Endothelial cell of umbilical vein (primary cell): ENCODE measurements around the gene CALN1. TPM values are rescaled to one million over a fixed set of nuclear protein-coding genes. Genes with fewer than 3 reads are reported as not detected.

Source experiments
- BruUV-seq: library from RNA; stranded (reverse); fragments of 400-500 nt; replicated peaks from 2 replicates; lab custom pipeline; 2021; lab: Mats Ljungman, UMichigan
- CTCF ChIA-PET: fragments of 300-600, 350-600 bp; sonication (Branson Sonifier 250); formaldehyde crosslinking; loops from one replicate; lab custom pipeline; 2021; ENCODE audit warnings: antibody characterized with exemption, inconsistent platforms; lab: Charles Lee
- POLR2A ChIA-PET: fragments of 300-600, 350-600 bp; sonication (Branson Sonifier 250); formaldehyde crosslinking; loops from one replicate; lab custom pipeline; 2021; ENCODE audit warnings: antibody characterized with exemption, inconsistent platforms; lab: Charles Lee
- DNase-seq: peaks from one replicate; pipeline ENCODE4 v3.0.0-alpha.2; 2011; ENCODE audit warnings: low read depth, low spot score
- FAIRE-seq: peaks from 2 replicates; lab custom pipeline; 2011; peaks lifted over from hg19 to GRCh38; lab: Jason Lieb, UNC
- H2AFZ ChIP-seq: 2 replicates; pipeline ENCODE4 v1.6.0; 2012; ENCODE audit warnings: low read depth, low read length, control low read depth, inconsistent platforms
- H3K27ac ChIP-seq: 2 replicates; pipeline ENCODE4 v1.5.1; 2011; ENCODE audit warnings: low read depth, mild to moderate bottlenecking, control low read depth, low read length, moderate library complexity; ENCODE audit not compliant: insufficient read depth
- H3K27me3 ChIP-seq, 2 experiments: 2 replicates each; pipeline versions ENCODE4 v1.6.0 to v1.6.1; 2011; ENCODE audit warnings: low read length in 2 of 2, mixed read lengths in 1 of 2; ENCODE audit not compliant: control insufficient read depth in 2 of 2, insufficient read depth in 2 of 2
- H3K36me3 ChIP-seq, 2 experiments: 2 replicates in 1 of 2; 3 replicates in 1 of 2; pipeline ENCODE4 v1.5.1; 2011; ENCODE audit warnings: low read length in 2 of 2, mild to moderate bottlenecking in 1 of 2, moderate library complexity in 1 of 2; ENCODE audit not compliant: control insufficient read depth in 2 of 2, insufficient read depth in 2 of 2; ENCODE audit errors: extremely low read depth in 1 of 2
- H3K4me1 ChIP-seq: 3 replicates; pipeline ENCODE4 v1.5.1; 2011; ENCODE audit warnings: mild to moderate bottlenecking, low read length; ENCODE audit not compliant: control insufficient read depth, insufficient read depth; ENCODE audit errors: extremely low read depth
- H3K4me2 ChIP-seq: 2 replicates; pipeline ENCODE4 v1.6.1; 2011; ENCODE audit warnings: low read length, control low read depth, mixed read lengths; ENCODE audit not compliant: insufficient read depth
- H3K4me3 ChIP-seq, 3 experiments: fragments of 200-600 bp in 1 of 3; sonication (generic), shearing (Covaris generic) in 1 of 3; replicated peaks in 1 of 3; 2 replicates each; pipeline ENCODE4 v1.5.1; 2011 to 2016; ENCODE audit warnings: control low read depth in 3 of 3, low read length in 3 of 3, mild to moderate bottlenecking in 2 of 3, inconsistent platforms in 1 of 3, low read depth in 1 of 3, moderate library complexity in 1 of 3; ENCODE audit not compliant: insufficient read depth in 1 of 3
- H3K79me2 ChIP-seq: 2 replicates; pipeline ENCODE4 v1.6.0; 2012; ENCODE audit warnings: low read length, inconsistent platforms; ENCODE audit not compliant: control insufficient read depth, insufficient read depth
- H3K9ac ChIP-seq: replicated peaks from 2 replicates; pipeline ENCODE3; 2011; ENCODE audit warnings: low read length, control low read depth; ENCODE audit not compliant: insufficient read depth; ENCODE audit errors: extremely low read depth
- H3K9me1 ChIP-seq: replicated peaks from 3 replicates; pipeline ENCODE4 v1.6.0; 2011; ENCODE audit warnings: mild to moderate bottlenecking, low read length; ENCODE audit not compliant: control insufficient read depth, insufficient read depth; ENCODE audit errors: extremely low read depth
- H3K9me3 ChIP-seq: replicated peaks from 2 replicates; pipeline ENCODE4 v1.5.1; 2012; ENCODE audit warnings: low read length, inconsistent platforms; ENCODE audit not compliant: control insufficient read depth, insufficient read depth
- H4K20me1 ChIP-seq: replicated peaks from 2 replicates; pipeline ENCODE3; 2011; ENCODE audit warnings: mild to moderate bottlenecking, low read length; ENCODE audit not compliant: control insufficient read depth, insufficient read depth; ENCODE audit errors: extremely low read depth
- EZH2 ChIP-seq: IDR thresholded peaks from 2 replicates; pipeline ENCODE4 v1.6.1; 2012; ENCODE audit warnings: borderline replicate concordance, low read depth, mild to moderate bottlenecking, moderate library complexity, low read length, inconsistent platforms; ENCODE audit not compliant: severe bottlenecking
- FOS ChIP-seq: IDR thresholded peaks from 2 replicates; pipeline ENCODE4 v1.6.1; 2011; ENCODE audit warnings: mild to moderate bottlenecking, low read length, moderate library complexity, borderline replicate concordance; ENCODE audit not compliant: insufficient read depth
- GATA2 ChIP-seq: IDR thresholded peaks from 2 replicates; pipeline ENCODE4 v1.7.0; 2011; ENCODE audit warnings: low read depth, mild to moderate bottlenecking, moderate library complexity, mixed read lengths, low read length; ENCODE audit not compliant: insufficient read length, insufficient read depth
- JUN ChIP-seq: IDR thresholded peaks from 2 replicates; pipeline ENCODE4 v1.6.1; 2011; ENCODE audit warnings: borderline replicate concordance, low read depth; ENCODE audit not compliant: insufficient read length, insufficient read depth
- MAX ChIP-seq: IDR thresholded peaks from 2 replicates; pipeline ENCODE4 v1.6.1; 2011; ENCODE audit not compliant: insufficient read depth, insufficient read length
- MYC ChIP-seq: IDR thresholded peaks from one replicate; pipeline ENCODE4 v1.6.1; 2011; ENCODE audit warnings: mild to moderate bottlenecking, low read depth, low read length
- POLR2A ChIP-seq: IDR thresholded peaks from 2 replicates; pipeline ENCODE4 v1.6.1; 2012; ENCODE audit warnings: low read depth, mild to moderate bottlenecking, control low read depth, low read length
- POLR2AphosphoS5 ChIP-seq: IDR thresholded peaks from 2 replicates; pipeline ENCODE4 v1.6.1; 2012; ENCODE audit warnings: low read depth, mild to moderate bottlenecking, control low read depth, low read length, moderate library complexity; ENCODE audit not compliant: insufficient read depth
- dilution Hi-C: fragments of 300-500 bp; cut with MboI; formaldehyde crosslinking; loops from one replicate; pipeline ENCODE4 v1.15.0; 2019; ENCODE audit warnings: low sequenced_read_pairs; ENCODE audit not compliant: extremely low pct_ligation_motif_present
- intact Hi-C: fragments of 100-400 bp; cut with micrococcal nuclease; formaldehyde crosslinking; loops from one replicate; pipeline ENCODE4 v1.10.0; 2022
- polyA plus RNA-seq, 4 experiments: library from polyadenylated mRNA; depleted of rRNA in 3 of 4; stranded (reverse) in 3 of 4; unstranded in 1 of 4; fragments of >200 nt; gene quantifications; 2 replicates each; pipeline versions ENCODE4 v1.2.1 to v1.2.3, GENCODE V29; 2011 to 2012; ENCODE audit warnings: missing spikeins in 1 of 4
- total RNA-seq: library from RNA; stranded (reverse); gene quantifications from 2 replicates; pipeline ENCODE4 v1.2.3, GENCODE V29; 2021
- TF ChIP-seq, protein P1 (sequence below), 2 donors: IDR thresholded peaks; 1 replicate in 1 of 2; 2 replicates in 1 of 2; pipeline ENCODE4 v1.5.1; 2011; ENCODE audit warnings: low read length in 2 of 2, mild to moderate bottlenecking in 2 of 2, moderate library complexity in 2 of 2, control low read depth in 1 of 2, inconsistent platforms in 1 of 2, low read depth in 1 of 2; ENCODE audit not compliant: insufficient read depth in 1 of 2; ENCODE audit errors: extremely low read depth in 1 of 2

CALN1 gene
- total and polyA plus RNA-seq, 2 donors (not counting 3 experiments of a cell fraction or from before 2014, with no cell fraction given): not detected

DNA sequence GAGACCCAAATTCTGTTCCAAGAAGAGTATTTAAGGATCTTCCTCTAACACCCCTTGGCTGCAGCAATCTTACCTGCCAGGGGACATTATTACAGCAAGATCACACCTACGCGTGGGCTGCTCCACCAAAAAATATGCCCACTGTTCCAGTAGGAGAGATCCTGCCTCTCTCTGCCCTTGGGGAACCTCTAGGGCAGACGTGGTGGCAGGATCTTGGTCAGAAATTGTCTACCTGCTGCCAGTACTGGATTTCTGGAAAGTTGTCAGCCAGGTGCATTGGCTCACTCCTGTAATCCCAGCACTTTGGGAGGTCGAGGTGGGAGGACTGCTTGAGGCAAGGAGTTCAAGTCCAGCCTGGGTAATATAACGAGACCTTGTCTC lies 259.0 kb downstream of the CALN1 start:
- H3K9me3 ChIP-seq: peaks cover 3% of the 10 kb centered on the region
- no peak overlapping the region for H3K4me3 ChIP-seq
- no peak overlapping the region for H3K9ac ChIP-seq
- POLR2A ChIA-PET: no interaction called here
- CTCF ChIA-PET: no interaction called here
- no peaks in the 10 kb centered on the region for H3K9me1 ChIP-seq
- dilution Hi-C loops (no loop called here), intact Hi-C loops (no loop called here)
- FAIRE-seq (no peak), DNase-seq (no peak)
- H3K27ac ChIP-seq: no peak overlapping the region
- no peaks in the 10 kb centered on the region for H3K4me1 ChIP-seq
- no peak for TF ChIP-seq JUN
- TF ChIP-seq FOS: no peak
- TF ChIP-seq, protein P1, sequence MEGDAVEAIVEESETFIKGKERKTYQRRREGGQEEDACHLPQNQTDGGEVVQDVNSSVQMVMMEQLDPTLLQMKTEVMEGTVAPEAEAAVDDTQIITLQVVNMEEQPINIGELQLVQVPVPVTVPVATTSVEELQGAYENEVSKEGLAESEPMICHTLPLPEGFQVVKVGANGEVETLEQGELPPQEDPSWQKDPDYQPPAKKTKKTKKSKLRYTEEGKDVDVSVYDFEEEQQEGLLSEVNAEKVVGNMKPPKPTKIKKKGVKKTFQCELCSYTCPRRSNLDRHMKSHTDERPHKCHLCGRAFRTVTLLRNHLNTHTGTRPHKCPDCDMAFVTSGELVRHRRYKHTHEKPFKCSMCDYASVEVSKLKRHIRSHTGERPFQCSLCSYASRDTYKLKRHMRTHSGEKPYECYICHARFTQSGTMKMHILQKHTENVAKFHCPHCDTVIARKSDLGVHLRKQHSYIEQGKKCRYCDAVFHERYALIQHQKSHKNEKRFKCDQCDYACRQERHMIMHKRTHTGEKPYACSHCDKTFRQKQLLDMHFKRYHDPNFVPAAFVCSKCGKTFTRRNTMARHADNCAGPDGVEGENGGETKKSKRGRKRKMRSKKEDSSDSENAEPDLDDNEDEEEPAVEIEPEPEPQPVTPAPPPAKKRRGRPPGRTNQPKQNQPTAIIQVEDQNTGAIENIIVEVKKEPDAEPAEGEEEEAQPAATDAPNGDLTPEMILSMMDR (IDR thresholded peaks at IDR 0.05; ENCODE audit: extremely low read depth in 1 of 2, insufficient read depth in 1 of 2, low read depth in 1 of 2, low read length in 2 of 2): no peak
- no peak for TF ChIP-seq MAX
- no peak for TF ChIP-seq POLR2AphosphoS5
- no peak for TF ChIP-seq MYC
- no peak for TF ChIP-seq EZH2
- no peak for TF ChIP-seq POLR2A
- TF ChIP-seq GATA2: no peak
- H3K27me3 ChIP-seq: no peaks in the 10 kb centered on the region
- H4K20me1 ChIP-seq: no peaks in the 10 kb centered on the region
- no peaks in the 10 kb centered on the region for H3K79me2 ChIP-seq
- no peak overlapping the region for H2AFZ ChIP-seq
- H3K4me2 ChIP-seq: no peak overlapping the region
- H3K36me3 ChIP-seq: no peaks in the 10 kb centered on the region
- no TSS peak for BruUV-seq
